GM23338 (cell line): ENCODE results near the gene PHACTR1. TPM values are rescaled to one million over a fixed set of nuclear protein-coding genes. Genes with fewer than 3 reads are reported as not detected.

Experiments used
- ATAC-seq: fragments of 200-7000 bp; cut with Tn5 transposase; 3 replicates; pipeline ENCODE4 v1.9.1; 2020
- DNase-seq: peaks from one replicate; pipeline ENCODE4 v3.0.0-alpha.2; 2015; ENCODE audit warnings: low spot score
- H2AFZ ChIP-seq: fragments of 200-600 bp; sonication (generic); 2 replicates; pipeline ENCODE4 v1.8.0; 2016; ENCODE audit warnings: antibody characterized with exemption, mild to moderate bottlenecking, moderate library complexity
- H3F3A ChIP-seq: fragments of 200-600 bp; sonication (generic); replicated peaks from 2 replicates; pipeline ENCODE4 v1.8.0; 2017; ENCODE audit warnings: antibody characterized with exemption, mixed run types, low read depth
- H3K27ac ChIP-seq: fragments of 200-600 bp; sonication (generic); 2 replicates; pipeline ENCODE4 v1.6.1; 2016; ENCODE audit warnings: low read depth
- H3K27me3 ChIP-seq: fragments of 200-600 bp; sonication (generic); 2 replicates; pipeline ENCODE4 v1.8.0; 2016; ENCODE audit warnings: mild to moderate bottlenecking, mixed run types, moderate library complexity; ENCODE audit not compliant: insufficient read depth
- H3K36me3 ChIP-seq: fragments of 200-600 bp; sonication (generic); 2 replicates; pipeline ENCODE4 v1.8.0; 2016; ENCODE audit warnings: mild to moderate bottlenecking; ENCODE audit not compliant: insufficient read depth
- H3K4me1 ChIP-seq: fragments of 200-600 bp; sonication (generic); 2 replicates; pipeline ENCODE4 v1.8.0; 2016; ENCODE audit warnings: mild to moderate bottlenecking, moderate library complexity; ENCODE audit not compliant: insufficient read depth
- H3K4me2 ChIP-seq: fragments of 200-600 bp; sonication (generic); 2 replicates; pipeline ENCODE4 v1.7.1; 2017; ENCODE audit warnings: mixed run types
- H3K4me3 ChIP-seq: fragments of 200-600 bp; sonication (generic); 2 replicates; pipeline ENCODE4 v1.6.1; 2016; ENCODE audit warnings: mixed run types
- H3K79me2 ChIP-seq: fragments of 200-600 bp; sonication (generic); replicated peaks from 2 replicates; pipeline ENCODE4 v1.8.0; 2017; ENCODE audit warnings: mild to moderate bottlenecking; ENCODE audit not compliant: insufficient read depth
- H3K9me2 ChIP-seq: fragments of 200-600 bp; sonication (generic); 2 replicates; pipeline ENCODE4 v1.8.0; 2017; ENCODE audit not compliant: insufficient read depth
- H4K20me1 ChIP-seq: fragments of 200-600 bp; sonication (generic); replicated peaks from 2 replicates; pipeline ENCODE4 v1.8.0; 2017; ENCODE audit warnings: mild to moderate bottlenecking; ENCODE audit not compliant: insufficient read depth
- H3K27ac Mint-ChIP-seq: 2 replicates; pipeline ENCODE4 v1.8.0; 2020; ENCODE audit warnings: inconsistent platforms, mild to moderate bottlenecking, moderate library complexity, mixed read lengths
- H3K27me3 Mint-ChIP-seq: 3 replicates; pipeline ENCODE4 v1.8.0; 2022; ENCODE audit warnings: low read depth, mild to moderate bottlenecking, moderate library complexity, mixed read lengths, inconsistent platforms; ENCODE audit not compliant: insufficient read depth, poor library complexity
- H3K36me3 Mint-ChIP-seq: 3 replicates; pipeline ENCODE4 v1.8.0; 2021; ENCODE audit warnings: low read depth, mild to moderate bottlenecking, inconsistent platforms, moderate library complexity, mixed read lengths
- H3K4me1 Mint-ChIP-seq: 3 replicates; pipeline ENCODE4 v1.8.0; 2020; ENCODE audit warnings: mild to moderate bottlenecking, inconsistent platforms, mixed read lengths
- H3K4me3 Mint-ChIP-seq: 3 replicates; pipeline ENCODE4 v1.8.0; 2021; ENCODE audit warnings: moderate library complexity, mild to moderate bottlenecking, inconsistent platforms, mixed read lengths
- H3K9me3 Mint-ChIP-seq: 3 replicates; pipeline ENCODE4 v1.8.0; 2020; ENCODE audit warnings: moderate library complexity, mild to moderate bottlenecking, inconsistent platforms, mixed read lengths
- CREB1 ChIP-seq: fragments of 250-450 bp; sonication (Bioruptor Pico); IDR thresholded peaks from 2 replicates; pipeline ENCODE4 v1.5.0; 2020; ENCODE audit warnings: low read depth, mild to moderate bottlenecking, moderate library complexity
- EZH2 ChIP-seq: fragments of 200-600 bp; sonication (generic); IDR thresholded peaks from one replicate; pipeline ENCODE4 v1.8.0; 2017; ENCODE audit warnings: antibody characterized with exemption, mild to moderate bottlenecking, low read depth; ENCODE audit not compliant: unreplicated experiment
- EZH2phosphoT487 ChIP-seq: fragments of 200-600 bp; sonication (generic); IDR thresholded peaks from one replicate; pipeline ENCODE4 v1.8.1; 2018; ENCODE audit warnings: antibody characterized with exemption; ENCODE audit not compliant: unreplicated experiment
- JUNB ChIP-seq: IDR thresholded peaks from one replicate; pipeline ENCODE4 v1.6.1; 2016; ENCODE audit warnings: antibody characterized with exemption; ENCODE audit not compliant: unreplicated experiment
- NANOG ChIP-seq: IDR thresholded peaks from 2 replicates; pipeline ENCODE4 v1.6.1; 2016; ENCODE audit warnings: antibody characterized with exemption, borderline replicate concordance
- POLR2AphosphoS5 ChIP-seq: IDR thresholded peaks from 2 replicates; pipeline ENCODE4 v1.6.1; 2016; ENCODE audit warnings: antibody characterized with exemption, low read depth
- STAT1 ChIP-seq: IDR thresholded peaks from one replicate; pipeline ENCODE4 v1.6.1; 2016; ENCODE audit warnings: antibody characterized with exemption; ENCODE audit not compliant: unreplicated experiment
- ZNF114 ChIP-seq: fragments of 250-450 bp; sonication (Bioruptor Pico); IDR thresholded peaks from 2 replicates; pipeline ENCODE4 v1.5.0; 2020; ENCODE audit warnings: mild to moderate bottlenecking, moderate library complexity
- ZNF331 ChIP-seq: fragments of 250-450 bp; sonication (Bioruptor Pico); IDR thresholded peaks from 2 replicates; pipeline ENCODE4 v1.5.0; 2020; ENCODE audit warnings: low read depth, mild to moderate bottlenecking, moderate library complexity
- polyA plus RNA-seq: library from polyadenylated mRNA; unstranded; fragments of >200 nt; fragmentation: Nextera tagmentation; extraction: Ambion mirVana; gene quantifications from 2 replicates; pipeline ENCODE4 v1.2.1, GENCODE V29; 2016
- total RNA-seq: library from RNA; depleted of rRNA; stranded (reverse); fragments of >200 nt; shearing (Covaris generic); gene quantifications from 2 replicates; pipeline ENCODE4 v1.2.3, GENCODE V29; 2014
- TF ChIP-seq, protein P1 (sequence below): fragments of 250-450 bp; sonication (Bioruptor Pico); IDR thresholded peaks from 2 replicates; pipeline ENCODE4 v1.5.0; 2020; ENCODE audit warnings: mild to moderate bottlenecking, moderate library complexity
- TF ChIP-seq, protein P2 (sequence below), 2 experiments: fragments of 200-600 bp in 1 of 2; sonication (generic) in 1 of 2; conservative IDR thresholded peaks; 2 replicates each; pipeline versions ENCODE4 v1.5.1 to v1.6.1; 2016 to 2017; ENCODE audit warnings: antibody characterized with exemption in 2 of 2, low read depth in 2 of 2, mild to moderate bottlenecking in 2 of 2, moderate library complexity in 1 of 2
- TF ChIP-seq, protein P3 (sequence below): IDR thresholded peaks from one replicate; pipeline ENCODE4 v1.6.1; 2018; ENCODE audit warnings: antibody characterized with exemption; ENCODE audit not compliant: unreplicated experiment
- TF ChIP-seq, protein P4 (sequence below): IDR thresholded peaks from 2 replicates; pipeline ENCODE4 v1.6.1; 2016; ENCODE audit warnings: antibody characterized with exemption

PHACTR1 gene
- total and polyA plus RNA-seq, 2 experiments from 2014 or later: 5.9 to 19.3 TPM

DNA sequence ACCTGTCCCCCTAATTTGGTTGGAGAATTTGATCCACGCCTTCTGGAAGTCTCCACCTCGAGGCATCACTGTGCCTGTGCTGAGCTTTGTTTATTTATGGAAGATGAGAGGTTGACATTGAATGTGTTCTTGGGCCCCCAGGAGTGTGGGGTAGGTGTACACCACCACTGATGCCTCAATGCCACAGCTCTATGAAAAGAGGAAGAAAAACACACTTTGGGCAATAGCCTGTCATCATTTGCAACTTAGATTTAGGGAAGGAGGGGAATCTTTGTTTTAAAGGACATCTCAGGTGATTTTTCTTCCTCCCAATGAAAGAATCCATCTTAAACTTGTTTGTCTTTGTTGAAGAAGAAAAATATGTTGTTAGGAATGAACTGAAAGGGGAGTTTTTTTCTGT is 569.1 kb downstream of the PHACTR1 start:
- Histone ChIP-seq H3K4me1 (0 out of 2 replicates have a peak, but pooled peaks cover 5% of the 10 kb centered on the region), H3F3A (no peaks in the 10 kb centered on the region), H3K36me3 (peaks cover 3% of the 10 kb centered on the region; the same call in 1 of the 2 replicates), H3K9me2 (no peaks in the 10 kb centered on the region), H4K20me1 (no peaks in the 10 kb centered on the region), H3K4me2 (no peak overlapping the region), H3K4me3 (no peak overlapping the region), H3K79me2 (no peaks in the 10 kb centered on the region), H3K27ac (no peak overlapping the region), H3K27me3 (no peaks in the 10 kb centered on the region), H2AFZ (no peak overlapping the region)
- peaks cover 59% of the 10 kb centered on the region for H3K36me3 Mint-ChIP-seq
- DNase-seq: no peak
- peaks cover 11% of the 10 kb centered on the region for H3K4me1 Mint-ChIP-seq
- TF ChIP-seq STAT1 (no peak), JUNB (no peak), ZNF114 (CRISPR knock-in tag) (no peak), POLR2AphosphoS5 (no peak), NANOG (no peak), EZH2 (no peak), CREB1 (CRISPR knock-in tag) (no peak), EZH2phosphoT487 (no peak), ZNF331 (no peak)
- TF ChIP-seq, protein P1, sequence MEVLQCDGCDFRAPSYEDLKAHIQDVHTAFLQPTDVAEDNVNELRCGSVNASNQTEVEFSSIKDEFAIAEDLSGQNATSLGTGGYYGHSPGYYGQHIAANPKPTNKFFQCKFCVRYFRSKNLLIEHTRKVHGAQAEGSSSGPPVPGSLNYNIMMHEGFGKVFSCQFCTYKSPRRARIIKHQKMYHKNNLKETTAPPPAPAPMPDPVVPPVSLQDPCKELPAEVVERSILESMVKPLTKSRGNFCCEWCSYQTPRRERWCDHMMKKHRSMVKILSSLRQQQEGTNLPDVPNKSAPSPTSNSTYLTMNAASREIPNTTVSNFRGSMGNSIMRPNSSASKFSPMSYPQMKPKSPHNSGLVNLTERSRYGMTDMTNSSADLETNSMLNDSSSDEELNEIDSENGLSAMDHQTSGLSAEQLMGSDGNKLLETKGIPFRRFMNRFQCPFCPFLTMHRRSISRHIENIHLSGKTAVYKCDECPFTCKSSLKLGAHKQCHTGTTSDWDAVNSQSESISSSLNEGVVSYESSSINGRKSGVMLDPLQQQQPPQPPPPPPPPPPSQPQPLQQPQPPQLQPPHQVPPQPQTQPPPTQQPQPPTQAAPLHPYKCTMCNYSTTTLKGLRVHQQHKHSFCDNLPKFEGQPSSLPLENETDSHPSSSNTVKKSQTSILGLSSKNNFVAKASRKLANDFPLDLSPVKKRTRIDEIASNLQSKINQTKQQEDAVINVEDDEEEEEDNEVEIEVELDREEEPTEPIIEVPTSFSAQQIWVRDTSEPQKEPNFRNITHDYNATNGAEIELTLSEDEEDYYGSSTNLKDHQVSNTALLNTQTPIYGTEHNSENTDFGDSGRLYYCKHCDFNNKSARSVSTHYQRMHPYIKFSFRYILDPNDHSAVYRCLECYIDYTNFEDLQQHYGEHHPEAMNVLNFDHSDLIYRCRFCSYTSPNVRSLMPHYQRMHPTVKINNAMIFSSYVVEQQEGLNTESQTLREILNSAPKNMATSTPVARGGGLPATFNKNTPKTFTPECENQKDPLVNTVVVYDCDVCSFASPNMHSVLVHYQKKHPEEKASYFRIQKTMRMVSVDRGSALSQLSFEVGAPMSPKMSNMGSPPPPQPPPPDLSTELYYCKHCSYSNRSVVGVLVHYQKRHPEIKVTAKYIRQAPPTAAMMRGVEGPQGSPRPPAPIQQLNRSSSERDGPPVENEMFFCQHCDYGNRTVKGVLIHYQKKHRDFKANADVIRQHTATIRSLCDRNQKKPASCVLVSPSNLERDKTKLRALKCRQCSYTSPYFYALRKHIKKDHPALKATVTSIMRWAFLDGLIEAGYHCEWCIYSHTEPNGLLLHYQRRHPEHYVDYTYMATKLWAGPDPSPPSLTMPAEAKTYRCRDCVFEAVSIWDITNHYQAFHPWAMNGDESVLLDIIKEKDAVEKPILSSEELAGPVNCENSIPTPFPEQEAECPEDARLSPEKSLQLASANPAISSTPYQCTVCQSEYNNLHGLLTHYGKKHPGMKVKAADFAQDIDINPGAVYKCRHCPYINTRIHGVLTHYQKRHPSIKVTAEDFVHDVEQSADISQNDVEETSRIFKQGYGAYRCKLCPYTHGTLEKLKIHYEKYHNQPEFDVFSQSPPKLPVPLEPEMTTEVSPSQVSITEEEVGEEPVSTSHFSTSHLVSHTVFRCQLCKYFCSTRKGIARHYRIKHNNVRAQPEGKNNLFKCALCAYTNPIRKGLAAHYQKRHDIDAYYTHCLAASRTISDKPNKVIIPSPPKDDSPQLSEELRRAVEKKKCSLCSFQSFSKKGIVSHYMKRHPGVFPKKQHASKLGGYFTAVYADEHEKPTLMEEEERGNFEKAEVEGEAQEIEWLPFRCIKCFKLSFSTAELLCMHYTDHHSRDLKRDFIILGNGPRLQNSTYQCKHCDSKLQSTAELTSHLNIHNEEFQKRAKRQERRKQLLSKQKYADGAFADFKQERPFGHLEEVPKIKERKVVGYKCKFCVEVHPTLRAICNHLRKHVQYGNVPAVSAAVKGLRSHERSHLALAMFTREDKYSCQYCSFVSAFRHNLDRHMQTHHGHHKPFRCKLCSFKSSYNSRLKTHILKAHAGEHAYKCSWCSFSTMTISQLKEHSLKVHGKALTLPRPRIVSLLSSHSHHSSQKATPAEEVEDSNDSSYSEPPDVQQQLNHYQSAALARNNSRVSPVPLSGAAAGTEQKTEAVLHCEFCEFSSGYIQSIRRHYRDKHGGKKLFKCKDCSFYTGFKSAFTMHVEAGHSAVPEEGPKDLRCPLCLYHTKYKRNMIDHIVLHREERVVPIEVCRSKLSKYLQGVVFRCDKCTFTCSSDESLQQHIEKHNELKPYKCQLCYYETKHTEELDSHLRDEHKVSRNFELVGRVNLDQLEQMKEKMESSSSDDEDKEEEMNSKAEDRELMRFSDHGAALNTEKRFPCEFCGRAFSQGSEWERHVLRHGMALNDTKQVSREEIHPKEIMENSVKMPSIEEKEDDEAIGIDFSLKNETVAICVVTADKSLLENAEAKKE (CRISPR knock-in tag): no peak
- TF ChIP-seq, protein P2, sequence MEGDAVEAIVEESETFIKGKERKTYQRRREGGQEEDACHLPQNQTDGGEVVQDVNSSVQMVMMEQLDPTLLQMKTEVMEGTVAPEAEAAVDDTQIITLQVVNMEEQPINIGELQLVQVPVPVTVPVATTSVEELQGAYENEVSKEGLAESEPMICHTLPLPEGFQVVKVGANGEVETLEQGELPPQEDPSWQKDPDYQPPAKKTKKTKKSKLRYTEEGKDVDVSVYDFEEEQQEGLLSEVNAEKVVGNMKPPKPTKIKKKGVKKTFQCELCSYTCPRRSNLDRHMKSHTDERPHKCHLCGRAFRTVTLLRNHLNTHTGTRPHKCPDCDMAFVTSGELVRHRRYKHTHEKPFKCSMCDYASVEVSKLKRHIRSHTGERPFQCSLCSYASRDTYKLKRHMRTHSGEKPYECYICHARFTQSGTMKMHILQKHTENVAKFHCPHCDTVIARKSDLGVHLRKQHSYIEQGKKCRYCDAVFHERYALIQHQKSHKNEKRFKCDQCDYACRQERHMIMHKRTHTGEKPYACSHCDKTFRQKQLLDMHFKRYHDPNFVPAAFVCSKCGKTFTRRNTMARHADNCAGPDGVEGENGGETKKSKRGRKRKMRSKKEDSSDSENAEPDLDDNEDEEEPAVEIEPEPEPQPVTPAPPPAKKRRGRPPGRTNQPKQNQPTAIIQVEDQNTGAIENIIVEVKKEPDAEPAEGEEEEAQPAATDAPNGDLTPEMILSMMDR (conservative IDR thresholded peaks at IDR 0.05; ENCODE audit: low read depth in 2 of 2): no peak
- TF ChIP-seq, protein P3, sequence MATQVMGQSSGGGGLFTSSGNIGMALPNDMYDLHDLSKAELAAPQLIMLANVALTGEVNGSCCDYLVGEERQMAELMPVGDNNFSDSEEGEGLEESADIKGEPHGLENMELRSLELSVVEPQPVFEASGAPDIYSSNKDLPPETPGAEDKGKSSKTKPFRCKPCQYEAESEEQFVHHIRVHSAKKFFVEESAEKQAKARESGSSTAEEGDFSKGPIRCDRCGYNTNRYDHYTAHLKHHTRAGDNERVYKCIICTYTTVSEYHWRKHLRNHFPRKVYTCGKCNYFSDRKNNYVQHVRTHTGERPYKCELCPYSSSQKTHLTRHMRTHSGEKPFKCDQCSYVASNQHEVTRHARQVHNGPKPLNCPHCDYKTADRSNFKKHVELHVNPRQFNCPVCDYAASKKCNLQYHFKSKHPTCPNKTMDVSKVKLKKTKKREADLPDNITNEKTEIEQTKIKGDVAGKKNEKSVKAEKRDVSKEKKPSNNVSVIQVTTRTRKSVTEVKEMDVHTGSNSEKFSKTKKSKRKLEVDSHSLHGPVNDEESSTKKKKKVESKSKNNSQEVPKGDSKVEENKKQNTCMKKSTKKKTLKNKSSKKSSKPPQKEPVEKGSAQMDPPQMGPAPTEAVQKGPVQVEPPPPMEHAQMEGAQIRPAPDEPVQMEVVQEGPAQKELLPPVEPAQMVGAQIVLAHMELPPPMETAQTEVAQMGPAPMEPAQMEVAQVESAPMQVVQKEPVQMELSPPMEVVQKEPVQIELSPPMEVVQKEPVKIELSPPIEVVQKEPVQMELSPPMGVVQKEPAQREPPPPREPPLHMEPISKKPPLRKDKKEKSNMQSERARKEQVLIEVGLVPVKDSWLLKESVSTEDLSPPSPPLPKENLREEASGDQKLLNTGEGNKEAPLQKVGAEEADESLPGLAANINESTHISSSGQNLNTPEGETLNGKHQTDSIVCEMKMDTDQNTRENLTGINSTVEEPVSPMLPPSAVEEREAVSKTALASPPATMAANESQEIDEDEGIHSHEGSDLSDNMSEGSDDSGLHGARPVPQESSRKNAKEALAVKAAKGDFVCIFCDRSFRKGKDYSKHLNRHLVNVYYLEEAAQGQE: no peak
- TF ChIP-seq, protein P4, sequence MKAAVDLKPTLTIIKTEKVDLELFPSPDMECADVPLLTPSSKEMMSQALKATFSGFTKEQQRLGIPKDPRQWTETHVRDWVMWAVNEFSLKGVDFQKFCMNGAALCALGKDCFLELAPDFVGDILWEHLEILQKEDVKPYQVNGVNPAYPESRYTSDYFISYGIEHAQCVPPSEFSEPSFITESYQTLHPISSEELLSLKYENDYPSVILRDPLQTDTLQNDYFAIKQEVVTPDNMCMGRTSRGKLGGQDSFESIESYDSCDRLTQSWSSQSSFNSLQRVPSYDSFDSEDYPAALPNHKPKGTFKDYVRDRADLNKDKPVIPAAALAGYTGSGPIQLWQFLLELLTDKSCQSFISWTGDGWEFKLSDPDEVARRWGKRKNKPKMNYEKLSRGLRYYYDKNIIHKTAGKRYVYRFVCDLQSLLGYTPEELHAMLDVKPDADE: no peak
- H3K27me3 Mint-ChIP-seq: peaks cover 17% of the 10 kb centered on the region
- no peak for ATAC-seq
- H3K9me3 Mint-ChIP-seq: peaks cover 30% of the 10 kb centered on the region
- no peak overlapping the region for H3K4me3 Mint-ChIP-seq
- no peak overlapping the region for H3K27ac Mint-ChIP-seq
